Measurements from ENCODE around the gene KCP.
A peak's percentile ranks its signal among the peaks of the same experiment; 100 is the strongest.

Gene KCP

GRCh38 chr7:128941946-128942526, 31.5 kb upstream of the KCP start:
- DNase-seq (ENCODE audit: low spot score) = no peak
- Histone ChIP-seq H3K4me3 (no peak overlapping the region), H3K27ac (no peak overlapping the region)
- TF ChIP-seq, protein P1, sequence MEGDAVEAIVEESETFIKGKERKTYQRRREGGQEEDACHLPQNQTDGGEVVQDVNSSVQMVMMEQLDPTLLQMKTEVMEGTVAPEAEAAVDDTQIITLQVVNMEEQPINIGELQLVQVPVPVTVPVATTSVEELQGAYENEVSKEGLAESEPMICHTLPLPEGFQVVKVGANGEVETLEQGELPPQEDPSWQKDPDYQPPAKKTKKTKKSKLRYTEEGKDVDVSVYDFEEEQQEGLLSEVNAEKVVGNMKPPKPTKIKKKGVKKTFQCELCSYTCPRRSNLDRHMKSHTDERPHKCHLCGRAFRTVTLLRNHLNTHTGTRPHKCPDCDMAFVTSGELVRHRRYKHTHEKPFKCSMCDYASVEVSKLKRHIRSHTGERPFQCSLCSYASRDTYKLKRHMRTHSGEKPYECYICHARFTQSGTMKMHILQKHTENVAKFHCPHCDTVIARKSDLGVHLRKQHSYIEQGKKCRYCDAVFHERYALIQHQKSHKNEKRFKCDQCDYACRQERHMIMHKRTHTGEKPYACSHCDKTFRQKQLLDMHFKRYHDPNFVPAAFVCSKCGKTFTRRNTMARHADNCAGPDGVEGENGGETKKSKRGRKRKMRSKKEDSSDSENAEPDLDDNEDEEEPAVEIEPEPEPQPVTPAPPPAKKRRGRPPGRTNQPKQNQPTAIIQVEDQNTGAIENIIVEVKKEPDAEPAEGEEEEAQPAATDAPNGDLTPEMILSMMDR (IDR thresholded peaks at IDR 0.05) = no peak

GRCh38 chr7:128941323-128941890, 30.9 kb upstream of the KCP start:
- H3K4me3 ChIP-seq = peak overlapping the region; percentile 83
- DNase-seq (ENCODE audit: low spot score) = no peak
- TF ChIP-seq, protein P1 (IDR thresholded peaks at IDR 0.05) = no peak
- H3K27ac ChIP-seq = peak overlapping the region in 1 of 2 donors; percentile 57

DNA sequence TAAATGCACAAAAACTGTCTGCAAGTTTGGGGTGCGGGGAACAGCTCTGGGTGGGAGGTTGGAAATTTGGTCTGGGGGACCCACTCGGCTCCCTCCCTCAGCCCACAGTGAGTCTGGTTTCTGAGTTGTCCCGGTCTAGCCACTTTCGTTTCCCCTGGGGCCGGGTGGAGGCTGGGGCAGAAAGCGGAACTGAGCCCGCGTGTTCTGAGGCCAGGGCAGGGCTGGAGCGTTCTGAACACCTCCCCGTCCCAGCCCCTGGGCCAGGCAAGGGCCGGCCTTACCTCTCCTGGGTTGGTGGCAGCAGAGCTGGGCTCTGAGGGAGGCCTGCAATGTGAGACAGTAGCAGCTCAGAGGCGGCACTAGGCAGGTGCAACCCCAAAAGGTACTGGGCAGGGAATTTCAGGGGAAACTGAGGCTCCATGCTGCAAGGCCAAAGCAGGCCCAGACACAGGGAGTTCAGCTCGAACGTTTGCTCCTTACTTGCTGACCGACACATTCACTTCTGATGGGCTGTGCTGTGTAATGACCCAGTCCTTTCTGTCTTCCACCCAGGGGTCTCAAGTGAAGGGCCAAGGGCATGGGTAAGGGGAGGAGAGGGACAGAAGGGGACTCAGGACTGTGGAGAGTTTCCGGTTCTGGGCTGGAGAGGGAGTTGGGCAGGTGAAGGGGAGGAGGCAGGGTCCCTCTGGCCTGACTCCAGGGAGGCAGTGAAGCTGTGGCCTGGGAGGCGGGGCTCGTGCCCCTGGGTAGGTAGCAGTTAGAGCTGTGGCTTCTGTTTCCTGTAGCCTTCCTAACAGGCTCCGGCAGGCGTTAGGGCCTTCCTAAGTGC, 30.2 kb upstream of the KCP start:
- peak overlapping the region in 1 of 2 donors; percentile 79 for H3K27ac ChIP-seq
- TF ChIP-seq, protein P1 (IDR thresholded peaks at IDR 0.05) = no peak
- DNase-seq (ENCODE audit: low spot score) = no peak
- H3K4me3 ChIP-seq = peak overlapping the region; percentile 83

DNA sequence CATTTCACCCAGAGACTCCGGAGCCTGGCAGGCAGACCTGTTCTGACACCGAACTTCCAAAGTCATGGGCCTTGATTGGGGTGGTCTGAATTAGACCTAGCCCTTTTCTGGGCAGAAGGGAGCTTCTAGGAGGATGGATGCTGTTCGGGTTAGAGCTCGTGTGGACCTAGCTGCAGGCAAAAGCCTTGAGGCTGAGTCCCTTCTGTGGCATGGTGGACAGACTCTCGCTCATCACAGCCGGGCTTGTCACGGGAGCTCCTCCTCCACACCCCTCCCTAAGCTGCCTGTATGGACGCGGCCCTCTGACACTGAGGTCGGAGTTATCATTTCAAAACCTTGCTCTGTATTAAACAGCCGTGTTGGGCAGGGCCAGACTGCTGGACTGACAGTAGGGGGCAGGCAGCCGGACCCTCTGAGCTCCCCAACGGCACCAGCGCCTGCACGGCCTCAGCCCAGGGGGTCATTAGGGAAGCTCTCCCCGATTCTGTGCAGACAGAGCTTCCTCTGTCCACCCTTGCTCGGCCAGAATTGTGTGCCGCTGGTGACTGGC, 29.4 kb upstream of the KCP start:
- TF ChIP-seq, protein P1 (IDR thresholded peaks at IDR 0.05) = no peak
- no peak for DNase-seq (ENCODE audit: low spot score)
- peak overlapping the region; percentile 83 for H3K4me3 ChIP-seq
- H3K27ac ChIP-seq = peak overlapping the region in 1 of 2 donors; percentile 79

GRCh38 chr7:128939075-128939860, 28.8 kb upstream of the KCP start:
- peak overlapping the region; percentile 83 for H3K4me3 ChIP-seq
- TF ChIP-seq, protein P1 (IDR thresholded peaks at IDR 0.05) = no peak
- peak overlapping the region in 1 of 2 donors; percentile 79 for H3K27ac ChIP-seq
- DNase-seq (ENCODE audit: low spot score) = no peak

GRCh38 chr7:128938544-128939074, 28.1 kb upstream of the KCP start:
- H3K27ac ChIP-seq = peak overlapping the region in 1 of 2 donors; percentile 79
- DNase-seq (ENCODE audit: low spot score) = no peak

More at GRCh38 chr7:128938544-128939074, 28.1 kb upstream of the KCP start:
- TF ChIP-seq, protein P1 (IDR thresholded peaks at IDR 0.05) = no peak
- H3K4me3 ChIP-seq = peak overlapping the region; percentile 83

All from coronary artery (tissue), 2 donors.